Lower leg skin (tissue), 4 donors: ENCODE measurements around the gene KHK. TPM values are rescaled to one million over a fixed set of nuclear protein-coding genes. Genes with fewer than 3 reads are reported as not detected.

Experiments used
- DNase-seq, 2 donors: peaks; one replicate each; pipeline ENCODE4 v3.0.0-alpha.2; 2019; ENCODE audit warnings: low spot score in 2 of 2
- H3K4me3 ChIP-seq: fragments of 200-600 bp; sonication (generic); 2 replicates; pipeline ENCODE4 v1.5.1; 2017; ENCODE audit warnings: mild to moderate bottlenecking, low read depth; ENCODE audit not compliant: poor library complexity, severe bottlenecking
- POLR2A ChIP-seq, 2 donors: fragments of 450-650 bp; IDR thresholded peaks; one replicate each; pipeline ENCODE4 v1.6.1; 2016 to 2017; ENCODE audit warnings: antibody characterized with exemption in 2 of 2, mild to moderate bottlenecking in 1 of 2, moderate library complexity in 1 of 2
- WGBS, 2 donors: methylation state at CpG; one replicate each; pipeline ENCODE4 v1.1.5; 2018; 5-methylcytosine and 5-hydroxymethylcytosine counted together
- intact Hi-C: fragments of 100-400 bp; cut with DNase I; formaldehyde crosslinking; loops from one replicate; pipeline ENCODE4 v1.15.0; 2023; ENCODE audit warnings: low total_unique reads
- total RNA-seq, 4 donors: library from RNA; depleted of rRNA; stranded (reverse); fragments of >200 nt; gene quantifications; one replicate each; pipeline ENCODE4 v1.1.0, GENCODE V29; 2016
- TF ChIP-seq, protein P1 (sequence below), 3 donors: fragments of 450-650 bp; IDR thresholded peaks; one replicate each; pipeline ENCODE4 v1.5.1; 2016; ENCODE audit warnings: antibody characterized with exemption in 3 of 3, mild to moderate bottlenecking in 3 of 3, moderate library complexity in 2 of 3

The KHK gene
- total RNA-seq, 4 donors from 2014 or later = 2.5 to 10.4 (median 3.3) TPM

DNA sequence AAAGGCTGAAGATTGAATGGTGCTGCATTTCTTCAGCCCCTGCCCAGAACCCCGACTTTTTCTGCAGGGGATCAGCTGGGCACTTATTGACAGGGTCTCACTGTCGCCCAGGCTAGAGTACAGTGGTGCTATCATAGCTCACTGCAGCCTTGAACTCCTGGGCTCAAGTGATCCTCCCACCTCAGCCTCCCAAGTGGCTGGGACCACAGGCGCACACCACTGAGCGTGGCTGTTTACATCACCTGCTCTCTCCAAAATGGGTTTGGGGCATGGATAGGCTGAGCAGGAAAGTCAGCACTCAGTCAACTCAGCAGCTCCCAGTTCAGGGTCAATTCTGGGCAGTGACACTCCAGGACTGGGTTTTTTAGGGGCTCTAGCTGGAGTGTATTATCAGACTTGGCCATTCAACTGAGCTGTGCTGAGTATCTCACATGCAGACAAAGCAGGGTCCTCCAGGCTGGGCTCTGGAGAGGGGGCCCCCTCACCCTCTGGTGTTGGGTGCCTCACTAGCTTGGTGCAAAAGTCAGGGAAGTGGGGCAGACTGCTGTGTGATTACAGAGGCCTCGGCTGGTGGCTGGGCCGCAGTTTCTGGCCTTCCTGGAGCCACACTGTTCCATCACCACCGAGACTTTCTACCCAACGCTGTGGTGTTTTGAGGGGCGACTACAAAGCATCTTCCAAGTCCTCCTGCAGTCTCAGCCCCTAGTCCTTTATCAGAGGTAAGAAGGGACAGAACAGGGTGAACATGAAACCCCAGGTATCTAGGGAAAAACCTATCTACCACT is 41.5 kb downstream of the KHK start:
- intact Hi-C loops = no loop called here
- TF ChIP-seq POLR2A (IDR thresholded peaks at IDR 0.05) = no peak
- 83 to 88% methylated on average over 8 to 9 of the region's 9 CpGs for WGBS, 2 donors
- no peak for DNase-seq
- H3K4me3 ChIP-seq = no peak overlapping the region

DNA sequence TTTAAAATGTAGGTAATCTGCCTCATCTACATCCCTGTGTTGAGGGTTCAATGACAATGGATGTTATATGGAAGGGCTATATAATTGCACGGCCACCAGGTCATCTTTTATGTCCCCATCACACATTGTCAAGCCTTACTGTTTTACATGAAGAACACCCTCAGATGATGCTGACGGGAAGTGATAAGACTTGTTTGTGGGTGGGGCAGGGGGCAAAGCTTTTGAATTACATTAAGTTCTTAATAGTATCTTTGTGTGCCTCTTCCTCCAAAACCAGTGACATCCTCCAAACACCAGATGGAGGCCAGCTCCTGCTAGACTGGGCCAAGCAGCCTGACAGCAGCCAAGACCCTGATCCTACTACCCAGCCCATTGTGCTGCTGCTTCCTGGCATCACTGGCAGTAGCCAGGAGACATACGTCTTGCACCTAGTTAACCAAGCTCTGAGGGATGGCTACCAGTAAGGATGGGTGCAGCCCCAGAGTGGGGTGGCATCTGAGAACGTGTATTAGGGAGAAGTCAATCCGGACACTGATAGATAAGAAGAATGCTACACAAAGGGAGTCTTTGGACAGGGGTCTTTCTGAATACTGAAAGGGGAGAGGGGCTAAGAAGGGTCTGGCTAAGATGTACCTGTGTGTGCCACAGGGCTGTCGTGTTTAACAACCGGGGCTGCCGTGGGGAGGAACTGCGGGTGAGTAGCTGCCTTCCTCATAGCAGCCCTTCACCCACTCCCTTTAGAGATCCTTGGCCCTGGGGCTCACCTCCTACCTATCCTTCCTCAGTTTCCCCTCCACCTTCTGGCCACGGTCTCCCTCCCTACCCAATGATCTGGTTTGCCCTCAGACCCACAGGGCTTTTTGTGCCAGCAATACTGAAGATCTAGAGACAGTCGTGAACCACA is 42.3 kb downstream of the KHK start:
- intact Hi-C loops = no loop called here
- no peak overlapping the region for H3K4me3 ChIP-seq
- WGBS, 2 donors = 76 to 77% methylated on average over 11 of the region's 11 CpGs
- TF ChIP-seq POLR2A (IDR thresholded peaks at IDR 0.05) = no peak
- TF ChIP-seq, protein P1, sequence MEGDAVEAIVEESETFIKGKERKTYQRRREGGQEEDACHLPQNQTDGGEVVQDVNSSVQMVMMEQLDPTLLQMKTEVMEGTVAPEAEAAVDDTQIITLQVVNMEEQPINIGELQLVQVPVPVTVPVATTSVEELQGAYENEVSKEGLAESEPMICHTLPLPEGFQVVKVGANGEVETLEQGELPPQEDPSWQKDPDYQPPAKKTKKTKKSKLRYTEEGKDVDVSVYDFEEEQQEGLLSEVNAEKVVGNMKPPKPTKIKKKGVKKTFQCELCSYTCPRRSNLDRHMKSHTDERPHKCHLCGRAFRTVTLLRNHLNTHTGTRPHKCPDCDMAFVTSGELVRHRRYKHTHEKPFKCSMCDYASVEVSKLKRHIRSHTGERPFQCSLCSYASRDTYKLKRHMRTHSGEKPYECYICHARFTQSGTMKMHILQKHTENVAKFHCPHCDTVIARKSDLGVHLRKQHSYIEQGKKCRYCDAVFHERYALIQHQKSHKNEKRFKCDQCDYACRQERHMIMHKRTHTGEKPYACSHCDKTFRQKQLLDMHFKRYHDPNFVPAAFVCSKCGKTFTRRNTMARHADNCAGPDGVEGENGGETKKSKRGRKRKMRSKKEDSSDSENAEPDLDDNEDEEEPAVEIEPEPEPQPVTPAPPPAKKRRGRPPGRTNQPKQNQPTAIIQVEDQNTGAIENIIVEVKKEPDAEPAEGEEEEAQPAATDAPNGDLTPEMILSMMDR (IDR thresholded peaks at IDR 0.05) = no peak
- DNase-seq = no peak

DNA sequence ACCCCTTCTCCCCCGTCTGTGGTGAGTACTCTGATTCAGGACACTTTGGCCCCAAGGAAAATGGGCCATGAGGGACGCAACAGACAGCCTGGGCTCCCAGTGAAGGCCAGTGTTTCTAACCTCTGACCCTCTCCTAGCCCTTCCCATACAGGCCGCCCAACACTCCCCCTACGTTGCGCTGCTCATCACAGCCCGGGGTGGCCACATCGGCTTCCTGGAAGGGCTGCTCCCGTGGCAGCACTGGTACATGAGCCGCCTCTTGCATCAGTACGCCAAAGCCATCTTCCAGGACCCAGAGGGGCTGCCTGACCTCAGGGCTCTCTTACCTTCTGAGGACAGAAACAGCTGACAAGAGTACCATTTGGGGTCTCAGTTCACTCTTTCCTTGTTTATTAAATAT is 43.8 kb downstream of the KHK start:
- TF ChIP-seq POLR2A (IDR thresholded peaks at IDR 0.05) = no peak
- TF ChIP-seq, protein P1 (IDR thresholded peaks at IDR 0.05) = no peak
- H3K4me3 ChIP-seq = no peak overlapping the region
- no peak for DNase-seq
- WGBS, 2 donors = 86 to 94% methylated on average over 10 of the region's 10 CpGs
- intact Hi-C loops = no loop called here

DNA sequence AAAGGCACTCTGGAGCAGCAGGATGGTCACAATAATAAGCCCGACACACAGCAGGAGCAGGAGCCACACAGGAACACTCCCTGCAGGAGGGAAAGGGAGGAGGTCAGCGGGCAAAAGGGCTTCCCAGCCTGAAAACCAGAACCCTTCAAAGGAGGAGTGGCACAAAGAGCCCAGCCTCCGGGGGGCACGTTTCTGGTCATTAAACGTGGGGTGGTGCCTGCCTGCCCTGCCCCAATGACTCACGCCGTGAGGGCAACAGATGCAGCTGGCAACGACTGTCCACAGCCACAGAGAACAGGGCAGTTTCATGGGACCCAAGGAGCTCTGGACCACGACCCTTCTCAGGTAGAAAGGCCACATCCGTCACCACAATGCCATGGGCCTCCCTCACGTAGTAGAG is 44.9 kb downstream of the KHK start:
- WGBS, 2 donors = 74 to 89% methylated on average over 11 of the region's 11 CpGs
- no peak for TF ChIP-seq POLR2A (IDR thresholded peaks at IDR 0.05)
- TF ChIP-seq, protein P1 (IDR thresholded peaks at IDR 0.05) = no peak
- intact Hi-C loops = no loop called here
- no peak overlapping the region for H3K4me3 ChIP-seq
- no peak for DNase-seq

DNA sequence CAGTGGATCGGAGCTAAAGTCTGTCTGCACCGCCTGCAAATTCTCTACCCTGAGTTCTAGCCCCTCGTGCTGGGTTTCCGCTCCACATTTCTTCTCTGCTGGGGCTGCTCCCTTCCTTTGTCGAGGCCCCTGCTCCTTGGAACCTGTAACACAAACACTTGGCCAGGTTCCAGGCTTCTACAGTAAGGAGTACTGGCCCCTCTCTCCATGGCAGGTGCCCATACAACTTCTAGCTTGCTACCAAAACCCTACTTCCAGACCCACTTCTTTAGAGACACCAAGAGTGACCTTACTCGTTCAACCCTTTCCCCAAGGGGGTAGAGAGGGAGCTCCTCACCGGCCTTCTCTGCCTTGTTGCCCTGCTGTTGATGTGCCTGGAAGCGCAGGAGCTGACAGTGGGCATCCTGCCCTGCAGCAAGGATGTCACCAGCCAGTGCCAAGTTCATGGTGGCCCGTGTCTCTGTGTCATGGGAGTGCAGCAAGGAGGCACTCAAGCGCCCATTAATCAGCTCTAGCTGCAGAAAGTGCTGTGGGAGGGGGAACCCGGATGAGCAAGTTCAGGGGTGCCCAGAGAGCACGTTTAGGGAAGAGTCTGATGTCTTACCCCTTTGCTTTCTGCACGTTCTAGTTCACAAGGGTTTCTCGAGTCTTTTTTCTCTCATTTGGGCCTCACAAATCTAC is 46.8 kb downstream of the KHK start:
- WGBS, 2 donors = 36 to 41% methylated on average over 14 of the region's 14 CpGs
- intact Hi-C loops = no loop called here

More for the DNA sequence above, 46.8 kb downstream of the KHK start:
- DNase-seq = no peak
- H3K4me3 ChIP-seq = peak overlapping the region; percentile 80
- TF ChIP-seq POLR2A (IDR thresholded peaks at IDR 0.05) = no peak
- TF ChIP-seq, protein P1 (IDR thresholded peaks at IDR 0.05) = no peak
